ENCODE measurements around the gene DDX1.

DDX1 gene

DNA sequence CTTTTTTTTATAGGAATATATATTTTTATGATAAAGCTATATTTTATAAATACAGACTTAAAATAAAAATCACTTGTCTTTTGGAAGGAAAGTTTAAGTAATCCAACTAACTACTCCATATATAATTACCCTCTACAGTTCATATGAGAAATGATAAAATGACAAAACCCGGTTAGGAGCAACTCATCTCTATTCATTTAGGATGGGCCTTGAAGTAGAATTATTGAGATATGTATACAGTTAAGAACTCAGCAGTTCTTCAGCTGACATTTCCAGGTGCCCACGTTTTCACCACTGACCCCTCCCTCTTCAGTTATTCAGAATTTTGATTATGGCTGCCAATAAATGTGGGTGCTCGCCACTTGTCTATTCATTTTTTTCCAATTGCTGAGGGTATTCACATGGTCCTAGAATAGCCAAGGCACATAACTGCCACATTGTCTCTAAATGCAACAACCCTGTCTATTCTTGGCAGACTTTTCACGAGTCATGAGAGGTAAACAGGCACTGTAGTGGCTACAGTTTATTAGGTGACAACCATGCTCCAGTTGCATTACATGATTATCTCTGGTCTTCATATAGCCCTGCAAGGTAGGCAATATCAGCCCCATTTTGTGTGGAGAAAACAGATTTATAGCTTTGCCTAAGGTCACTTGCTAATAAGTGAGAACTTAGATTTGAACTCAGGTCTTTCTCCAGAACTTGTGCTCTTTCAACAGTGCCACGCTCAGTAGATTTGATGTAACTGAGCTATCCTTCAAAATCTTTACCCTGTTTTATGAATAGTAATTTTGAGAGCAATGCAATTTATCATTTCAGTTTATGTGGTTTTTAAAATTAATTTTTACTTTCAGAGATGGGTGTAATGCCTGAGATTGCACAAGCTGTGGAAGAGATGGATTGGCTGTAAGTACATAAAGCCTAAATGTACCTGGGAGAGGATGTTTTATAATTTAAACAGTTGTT, 2.9 kb downstream of the DDX1 start:
- TF ChIP-seq MAX (IDR thresholded peaks at IDR 0.05), result no peak
- no peak for TF ChIP-seq NFIC (IDR thresholded peaks at IDR 0.05)
- TF ChIP-seq CREB1 (IDR thresholded peaks at IDR 0.05; ENCODE audit: low read depth), result no peak
- TF ChIP-seq FOXM1 (IDR thresholded peaks at IDR 0.05; ENCODE audit: borderline replicate concordance, low read depth), result no peak
- no peak for TF ChIP-seq YY1 (IDR thresholded peaks at IDR 0.05; ENCODE audit: low read depth)
- TF ChIP-seq TEAD4 (IDR thresholded peaks at IDR 0.05), result no peak
- no peak for TF ChIP-seq CEBPB (IDR thresholded peaks at IDR 0.05)

DNA sequence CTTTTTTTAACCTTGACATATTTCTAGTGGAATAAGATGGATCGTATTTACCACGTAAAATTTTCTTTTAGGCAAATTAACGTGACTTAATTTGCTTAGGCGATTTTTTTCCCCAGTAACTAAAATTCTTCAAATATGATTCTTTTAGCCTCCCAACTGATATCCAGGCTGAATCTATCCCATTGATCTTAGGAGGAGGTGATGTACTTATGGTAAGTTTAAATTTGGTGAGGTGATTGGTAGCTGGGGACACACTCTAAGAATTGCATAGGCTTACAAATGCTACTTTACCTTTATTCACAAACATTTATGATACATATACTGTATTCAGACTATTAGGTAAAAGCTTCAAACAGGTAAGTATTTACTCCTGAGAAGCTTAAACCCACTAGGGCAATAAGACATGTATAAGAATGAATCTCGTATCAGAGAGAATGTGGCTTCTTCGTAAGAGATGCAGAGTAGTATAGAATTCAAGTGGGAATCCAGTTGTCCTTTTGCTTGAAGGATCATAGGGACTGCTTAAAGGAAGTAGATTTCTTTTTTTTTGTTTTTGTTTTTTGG, 3.8 kb downstream of the DDX1 start:
- TF ChIP-seq EGR1 (IDR thresholded peaks at IDR 0.05) (no peak), CREB1 (IDR thresholded peaks at IDR 0.05; ENCODE audit: low read depth) (no peak), EP300 (IDR thresholded peaks at IDR 0.05; ENCODE audit: borderline replicate concordance) (no peak), MAX (IDR thresholded peaks at IDR 0.05) (no peak), CEBPB (IDR thresholded peaks at IDR 0.05) (no peak), NFIC (IDR thresholded peaks at IDR 0.05) (no peak), YY1 (IDR thresholded peaks at IDR 0.05; ENCODE audit: low read depth) (no peak), REST (IDR thresholded peaks at IDR 0.05; ENCODE audit: low read depth) (no peak)
- TF ChIP-seq, protein P1, sequence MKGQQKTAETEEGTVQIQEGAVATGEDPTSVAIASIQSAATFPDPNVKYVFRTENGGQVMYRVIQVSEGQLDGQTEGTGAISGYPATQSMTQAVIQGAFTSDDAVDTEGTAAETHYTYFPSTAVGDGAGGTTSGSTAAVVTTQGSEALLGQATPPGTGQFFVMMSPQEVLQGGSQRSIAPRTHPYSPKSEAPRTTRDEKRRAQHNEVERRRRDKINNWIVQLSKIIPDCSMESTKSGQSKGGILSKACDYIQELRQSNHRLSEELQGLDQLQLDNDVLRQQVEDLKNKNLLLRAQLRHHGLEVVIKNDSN (IDR thresholded peaks at IDR 0.05), result no peak

DNA sequence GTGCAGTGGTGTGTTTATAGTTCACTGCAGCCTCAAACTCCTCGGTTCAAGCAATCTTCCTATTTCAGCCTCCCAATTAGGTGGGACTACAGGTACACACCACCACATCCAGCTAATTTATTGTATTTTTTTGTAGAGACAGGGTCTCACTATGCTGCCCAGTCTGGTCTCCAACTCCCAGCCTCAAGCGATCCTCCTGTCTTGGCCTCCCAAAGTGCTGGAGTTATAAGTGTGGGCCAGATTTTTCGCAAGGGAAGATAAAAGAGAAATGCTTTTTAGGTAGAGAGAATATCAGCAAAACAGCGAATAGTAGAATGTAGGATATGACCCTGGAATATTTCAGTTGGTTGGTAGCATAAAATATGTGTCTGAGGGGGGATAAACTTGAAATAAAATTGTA, 4.3 kb downstream of the DDX1 start:
- TF ChIP-seq TCF12 (IDR thresholded peaks at IDR 0.05; ENCODE audit: low read depth), result no peak
- TF ChIP-seq ZBTB7A (IDR thresholded peaks at IDR 0.05; ENCODE audit: low read depth), result no peak
- TF ChIP-seq TAF1 (IDR thresholded peaks at IDR 0.05; ENCODE audit: low read depth), result no peak
- no peak for TF ChIP-seq NFIC (IDR thresholded peaks at IDR 0.05)
- TF ChIP-seq MAX (IDR thresholded peaks at IDR 0.05), result no peak
- TF ChIP-seq YY1 (IDR thresholded peaks at IDR 0.05; ENCODE audit: low read depth), result no peak
- TF ChIP-seq FOXM1 (IDR thresholded peaks at IDR 0.05; ENCODE audit: borderline replicate concordance, low read depth), result no peak
- no peak for TF ChIP-seq EP300 (IDR thresholded peaks at IDR 0.05; ENCODE audit: borderline replicate concordance)
- no peak for TF ChIP-seq CREB1 (IDR thresholded peaks at IDR 0.05; ENCODE audit: low read depth)
- TF ChIP-seq REST (IDR thresholded peaks at IDR 0.05; ENCODE audit: low read depth), result no peak
- TF ChIP-seq TEAD4 (IDR thresholded peaks at IDR 0.05), result no peak
- TF ChIP-seq CEBPB (IDR thresholded peaks at IDR 0.05), result no peak
- TF ChIP-seq EGR1 (IDR thresholded peaks at IDR 0.05), result no peak
- TF ChIP-seq, protein P1 (IDR thresholded peaks at IDR 0.05), result no peak
- TF ChIP-seq RAD21 (IDR thresholded peaks at IDR 0.05; ENCODE audit: low read depth), result no peak

DNA sequence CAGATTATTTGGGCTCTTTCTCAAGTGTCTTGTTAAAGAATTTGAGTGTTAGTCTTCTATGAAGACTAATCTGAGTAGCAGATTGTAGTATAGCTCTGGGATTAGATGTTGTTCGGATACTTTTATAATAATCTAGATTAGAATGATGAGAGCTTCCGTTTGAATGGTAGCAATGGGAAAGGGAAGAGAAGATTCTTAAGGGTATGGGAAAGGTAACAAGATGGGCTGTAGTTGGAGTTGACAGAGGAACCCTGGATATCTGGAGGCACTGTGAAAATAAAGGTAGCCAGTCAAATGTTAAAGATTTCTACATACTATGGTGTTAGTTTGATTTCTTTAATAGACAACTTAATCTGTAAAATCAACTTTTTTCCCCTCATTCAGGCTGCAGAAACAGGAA, 4.7 kb downstream of the DDX1 start:
- TF ChIP-seq TCF12 (IDR thresholded peaks at IDR 0.05; ENCODE audit: low read depth) (no peak), CREB1 (IDR thresholded peaks at IDR 0.05; ENCODE audit: low read depth) (no peak), RAD21 (IDR thresholded peaks at IDR 0.05; ENCODE audit: low read depth) (no peak), REST (IDR thresholded peaks at IDR 0.05; ENCODE audit: low read depth) (no peak), EP300 (IDR thresholded peaks at IDR 0.05; ENCODE audit: borderline replicate concordance) (no peak), NFIC (IDR thresholded peaks at IDR 0.05) (no peak), FOXM1 (IDR thresholded peaks at IDR 0.05; ENCODE audit: borderline replicate concordance, low read depth) (no peak), YY1 (IDR thresholded peaks at IDR 0.05; ENCODE audit: low read depth) (no peak), ZBTB7A (IDR thresholded peaks at IDR 0.05; ENCODE audit: low read depth) (no peak), TAF1 (IDR thresholded peaks at IDR 0.05; ENCODE audit: low read depth) (no peak), EGR1 (IDR thresholded peaks at IDR 0.05) (no peak), TEAD4 (IDR thresholded peaks at IDR 0.05) (no peak), MAX (IDR thresholded peaks at IDR 0.05) (no peak), CEBPB (IDR thresholded peaks at IDR 0.05) (no peak)
- TF ChIP-seq, protein P1 (IDR thresholded peaks at IDR 0.05), result no peak

All from Ishikawa (cell line).